Activated B cell treated with CpG ODN at 0.5 μM for 24 hours (primary cell): ENCODE results near the gene CACNA2D3. TPM values are rescaled to one million over a fixed set of nuclear protein-coding genes. Genes with fewer than 3 reads are reported as not detected.

ENCODE experiments used
- ATAC-seq: fragments of 200-7000 bp; cut with Tn5 transposase; one replicate; pipeline ENCODE4 v1.10.0; 2021; ENCODE audit warnings: low read depth, mild to moderate bottlenecking, moderate library complexity
- CTCF ChIA-PET: fragments of 350-600 bp; sonication (Branson Sonifier 250); formaldehyde crosslinking; loops from one replicate; lab custom pipeline; 2021; ENCODE audit warnings: antibody characterized with exemption; lab: Charles Lee
- POLR2A ChIA-PET: fragments of 350-600 bp; sonication (Branson Sonifier 250); formaldehyde crosslinking; loops from one replicate; lab custom pipeline; 2021; ENCODE audit warnings: antibody characterized with exemption; lab: Charles Lee
- DNase-seq: peaks from one replicate; pipeline ENCODE4 v3.0.0; 2022
- H3K27ac Mint-ChIP-seq: one replicate; pipeline ENCODE4 v1.8.0; 2020; ENCODE audit warnings: mixed read lengths
- H3K27me3 Mint-ChIP-seq: one replicate; pipeline ENCODE4 v1.8.0; 2021; ENCODE audit warnings: mixed read lengths
- H3K36me3 Mint-ChIP-seq: one replicate; pipeline ENCODE4 v1.8.0; 2021; ENCODE audit warnings: low read depth, mixed read lengths
- H3K4me1 Mint-ChIP-seq: one replicate; pipeline ENCODE4 v1.8.0; 2021; ENCODE audit warnings: mixed read lengths
- H3K4me3 Mint-ChIP-seq: one replicate; pipeline ENCODE4 v1.8.0; 2020; ENCODE audit warnings: mild to moderate bottlenecking, mixed read lengths
- H3K9me3 Mint-ChIP-seq: one replicate; pipeline ENCODE4 v1.8.0; 2020; ENCODE audit warnings: mixed read lengths
- CTCF ChIP-seq: fragments of 200-600 bp; IDR thresholded peaks from one replicate; pipeline ENCODE4 v1.8.0; 2022; ENCODE audit warnings: antibody characterized with exemption, mild to moderate bottlenecking
- intact Hi-C: fragments of 100-400 bp; cut with micrococcal nuclease; formaldehyde crosslinking; loops from one replicate; pipeline ENCODE4 v1.15.1; 2024
- total RNA-seq: library from RNA; stranded (reverse); gene quantifications from 2 replicates; pipeline ENCODE4 v1.2.3, GENCODE V29; 2022

The CACNA2D3 gene
- total RNA-seq, 1 donor from 2014 or later: not detected

- CTCF ChIA-PET: no interaction called here
- DNase-seq: no peak
- Mint-ChIP-seq H3K27me3 (no peaks in the 10 kb centered on the region), H3K4me1 (no peaks in the 10 kb centered on the region), H3K27ac (no peak overlapping the region), H3K9me3 (no peaks in the 10 kb centered on the region), H3K36me3 (no peaks in the 10 kb centered on the region), H3K4me3 (no peak overlapping the region)
- intact Hi-C loops: no loop called here
- POLR2A ChIA-PET: no interaction called here
- no peak for TF ChIP-seq CTCF
- no peak for ATAC-seq
Measured at GRCh38 chr3:54841471-54841870, 719.1 kb downstream of the CACNA2D3 start.

- Mint-ChIP-seq H3K36me3 (no peaks in the 10 kb centered on the region), H3K9me3 (no peaks in the 10 kb centered on the region), H3K27me3 (no peaks in the 10 kb centered on the region), H3K4me3 (no peak overlapping the region), H3K27ac (no peak overlapping the region), H3K4me1 (no peaks in the 10 kb centered on the region)
- CTCF ChIA-PET: no interaction called here
- POLR2A ChIA-PET: no interaction called here
- no peak for TF ChIP-seq CTCF
- intact Hi-C loops: no loop called here
- DNase-seq (no peak), ATAC-seq (no peak)
Measured at GRCh38 chr3:54843352-54843751, 721.0 kb downstream of the CACNA2D3 start.

GRCh38 chr3:54844211-54844610 lies 721.9 kb downstream of the CACNA2D3 start:
- ATAC-seq (no peak), DNase-seq (no peak)
- no peaks in the 10 kb centered on the region for H3K9me3 Mint-ChIP-seq
- intact Hi-C loops: no loop called here
- H3K4me3 Mint-ChIP-seq: no peak overlapping the region
- TF ChIP-seq CTCF: no peak
- H3K27ac Mint-ChIP-seq: no peak overlapping the region
- ChIA-PET POLR2A (no interaction called here), CTCF (no interaction called here)
- no peaks in the 10 kb centered on the region for H3K4me1 Mint-ChIP-seq
- no peaks in the 10 kb centered on the region for H3K36me3 Mint-ChIP-seq
- no peaks in the 10 kb centered on the region for H3K27me3 Mint-ChIP-seq

GRCh38 chr3:54845011-54845410 lies 722.7 kb downstream of the CACNA2D3 start:
- no peak overlapping the region for H3K27ac Mint-ChIP-seq
- no peaks in the 10 kb centered on the region for H3K4me1 Mint-ChIP-seq
- ChIA-PET CTCF (no interaction called here), POLR2A (no interaction called here)
- TF ChIP-seq CTCF: no peak
- intact Hi-C loops: no loop called here
- no peak for DNase-seq
- ATAC-seq: no peak
- no peak overlapping the region for H3K4me3 Mint-ChIP-seq
- H3K9me3 Mint-ChIP-seq: no peaks in the 10 kb centered on the region
- H3K36me3 Mint-ChIP-seq: no peaks in the 10 kb centered on the region
- H3K27me3 Mint-ChIP-seq: no peaks in the 10 kb centered on the region

GRCh38 chr3:54845551-54845950 lies 723.2 kb downstream of the CACNA2D3 start:
- DNase-seq (no peak), ATAC-seq (no peak)
- intact Hi-C loops: no loop called here
- Mint-ChIP-seq H3K27me3 (no peaks in the 10 kb centered on the region), H3K9me3 (no peaks in the 10 kb centered on the region), H3K36me3 (no peaks in the 10 kb centered on the region), H3K4me3 (no peak overlapping the region), H3K4me1 (no peaks in the 10 kb centered on the region), H3K27ac (no peak overlapping the region)
- TF ChIP-seq CTCF: no peak
- ChIA-PET POLR2A (no interaction called here), CTCF (interaction anchor here (0.6 kb wide), 1 partner anchor 19 kb away, joined by 3 read pairs; no protein-coding TSS in a partner anchor)
